Stimulated activated CD4-positive, alpha-beta T cell treated with anti-CD3 and anti-CD28 coated beads, Interleukin-12 subunit alpha, Interleukin-12 subunit beta, amount 100 ng/mL, for 48 hours (primary cell): Measurements from ENCODE around the gene DDX25.

Experiments used
- DNase-seq, 3 donors: peaks; one replicate each; pipeline ENCODE4 v3.0.0-alpha.2; 2020; ENCODE audit warnings: low read depth in 2 of 3, low spot score in 1 of 3

DDX25 gene

DNA sequence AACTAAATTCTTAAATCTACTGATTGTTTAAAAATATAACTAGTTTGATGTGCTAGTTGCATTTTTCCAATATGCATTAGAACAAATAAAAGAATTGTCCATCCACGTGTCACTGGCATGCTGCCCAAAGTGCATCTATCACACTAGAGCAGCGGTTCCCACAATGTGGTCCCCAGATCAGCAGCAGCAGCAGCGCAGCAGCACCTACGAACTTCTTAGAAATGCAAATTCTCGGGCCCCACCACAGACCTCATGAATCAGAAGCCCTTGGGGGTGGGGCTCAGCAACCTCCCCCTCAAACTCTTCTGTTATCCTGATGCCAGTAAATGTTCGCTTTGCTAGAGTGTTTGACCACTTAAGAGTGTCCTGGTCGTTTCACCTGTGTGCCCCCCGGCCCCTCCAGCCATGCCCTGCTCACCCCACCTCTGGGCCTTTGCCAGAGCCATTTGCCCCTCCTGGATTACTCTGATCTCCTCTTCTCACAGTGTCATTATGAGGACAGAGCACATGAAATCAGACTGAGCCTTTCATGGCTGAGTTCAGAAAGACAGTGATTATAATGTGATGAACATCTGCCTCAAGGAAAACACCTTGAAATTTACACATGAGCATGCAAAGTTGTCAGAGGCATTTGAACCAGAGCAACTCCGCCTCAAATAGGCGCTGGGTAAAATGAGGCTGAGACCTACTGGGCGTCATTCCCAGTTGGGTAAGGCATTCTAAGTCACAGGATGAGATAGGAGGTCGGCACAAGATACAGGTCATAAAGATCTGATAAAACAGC lies 28.9 kb downstream of the DDX25 start:
- no peak for DNase-seq

DNA sequence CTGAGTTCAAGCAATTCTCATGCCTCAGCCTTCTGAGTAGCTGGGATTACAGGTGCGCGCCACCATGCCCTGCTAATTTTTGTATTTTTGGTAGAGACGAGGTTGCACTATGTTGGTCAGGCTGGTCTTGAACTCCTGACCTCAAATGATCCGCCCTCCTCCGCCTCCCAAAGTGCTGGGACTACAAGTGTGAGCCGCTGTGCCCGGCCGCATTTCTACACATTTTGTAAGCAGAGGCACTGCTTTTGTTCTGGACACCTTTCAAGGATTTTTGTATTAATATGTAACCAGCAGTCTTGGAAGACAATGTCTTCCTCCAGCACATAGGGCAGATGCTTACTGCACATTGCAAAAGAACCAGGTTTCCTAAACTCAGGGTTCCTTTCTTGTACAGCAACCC lies 30.2 kb downstream of the DDX25 start:
- DNase-seq: no peak

DNA sequence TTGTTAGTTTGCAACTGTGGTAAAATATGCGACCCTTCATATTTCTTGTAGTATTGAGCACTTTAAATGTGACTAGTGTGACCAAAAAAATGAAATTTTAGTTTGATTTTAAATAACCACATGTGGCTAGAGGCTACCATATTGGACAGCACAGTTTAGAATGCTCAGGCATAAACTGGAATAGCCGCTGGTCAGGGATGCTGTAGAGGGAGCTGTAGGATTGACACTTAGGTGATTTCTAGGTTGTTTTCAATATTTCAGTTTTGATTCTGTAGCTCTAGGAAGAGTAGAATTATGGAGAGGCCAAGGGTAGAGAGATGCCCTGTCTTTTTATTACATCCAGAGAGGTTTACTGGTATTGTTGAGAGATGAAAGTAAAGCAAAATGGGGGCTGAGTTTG lies 30.7 kb downstream of the DDX25 start:
- DNase-seq: no peak

DNA sequence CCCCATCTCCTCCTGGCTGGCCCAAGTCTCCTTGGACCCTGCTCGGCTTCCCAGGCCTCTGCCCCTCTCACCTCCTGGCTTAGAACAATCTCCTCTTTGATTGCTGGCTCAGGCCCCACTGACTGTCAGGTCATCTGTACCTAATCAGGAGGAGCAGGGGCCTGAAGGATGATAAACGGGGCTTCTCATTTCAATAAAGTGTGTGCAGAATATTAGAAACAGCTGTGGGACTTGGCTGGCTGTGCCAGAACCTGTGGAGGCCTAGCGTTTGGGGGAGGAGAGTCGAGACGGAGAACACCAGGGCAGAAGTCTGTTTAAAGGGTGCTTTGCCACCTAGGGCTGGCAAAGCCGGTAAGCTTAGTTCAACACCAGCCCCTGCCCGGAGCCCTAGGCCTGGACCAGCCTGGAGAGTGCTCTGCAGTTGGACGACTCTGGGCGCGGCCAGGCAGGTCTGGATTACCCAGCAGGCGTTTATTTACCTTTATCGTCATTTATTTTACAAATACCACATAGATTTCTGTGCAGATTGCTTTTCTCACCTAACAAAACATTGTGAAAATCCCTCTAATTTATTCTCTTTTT lies 31.4 kb downstream of the DDX25 start:
- DNase-seq: no peak

DNA sequence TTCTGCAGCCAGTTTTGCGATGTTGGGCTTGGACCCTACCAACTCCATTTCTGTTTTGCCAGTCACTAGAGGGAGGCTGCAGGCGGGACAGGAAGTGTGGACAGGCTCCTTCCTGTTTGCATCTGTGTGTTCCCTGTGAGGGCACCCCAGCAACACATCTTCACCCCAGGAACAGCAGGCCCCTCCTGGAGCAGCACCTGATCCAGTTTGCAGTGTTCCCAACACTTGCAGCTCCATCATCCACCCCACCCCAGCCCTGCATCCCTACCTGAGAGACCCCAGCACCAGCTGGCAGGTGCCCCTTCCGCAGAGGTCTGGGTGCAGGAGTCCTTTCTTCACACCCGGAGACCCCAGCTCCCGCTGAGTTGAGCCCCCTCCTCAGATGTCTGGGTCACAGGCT lies 34.1 kb downstream of the DDX25 start:
- DNase-seq: no peak

DNA sequence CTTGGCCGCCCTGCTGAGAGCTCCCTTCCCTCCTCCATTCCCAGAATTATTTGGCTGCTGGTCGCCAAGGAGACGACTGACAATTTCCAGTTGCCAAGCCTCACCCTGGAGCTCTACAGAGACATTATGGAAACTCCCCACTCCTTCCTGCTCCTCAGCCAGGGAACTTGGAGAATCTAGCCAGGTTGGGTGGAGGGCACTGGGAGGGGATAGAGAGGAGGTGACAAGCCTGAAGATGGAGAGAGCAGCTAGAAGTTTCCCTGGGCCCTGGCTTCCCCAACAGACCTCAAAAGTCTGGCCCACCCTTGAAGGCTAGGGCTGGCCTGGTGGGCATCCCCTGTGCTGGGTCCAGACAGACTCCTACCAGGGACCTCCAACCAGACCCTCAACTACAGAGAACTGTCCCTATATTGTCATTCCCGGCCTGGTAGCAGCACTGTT lies 34.8 kb downstream of the DDX25 start:
- no peak for DNase-seq

DNA sequence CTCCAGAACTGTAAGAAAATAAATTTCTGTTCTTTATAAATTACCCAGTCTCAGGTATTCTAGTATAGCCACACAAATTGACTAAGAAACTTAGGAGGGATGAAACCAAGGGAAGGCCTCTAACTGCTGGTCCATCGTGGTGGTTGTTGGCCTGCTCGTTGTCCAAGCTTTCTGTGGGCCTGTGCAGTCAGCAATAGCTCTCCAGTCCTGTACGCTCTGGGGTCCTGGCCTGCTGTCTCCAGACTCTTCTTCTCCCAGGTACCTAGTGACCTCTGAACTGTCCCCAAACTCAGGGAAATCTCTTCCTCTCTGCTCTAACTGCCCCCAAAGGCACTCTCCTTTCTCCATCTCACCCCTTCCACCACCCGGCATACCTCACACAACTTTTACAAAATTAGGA lies 35.8 kb downstream of the DDX25 start:
- DNase-seq: no peak

DNA sequence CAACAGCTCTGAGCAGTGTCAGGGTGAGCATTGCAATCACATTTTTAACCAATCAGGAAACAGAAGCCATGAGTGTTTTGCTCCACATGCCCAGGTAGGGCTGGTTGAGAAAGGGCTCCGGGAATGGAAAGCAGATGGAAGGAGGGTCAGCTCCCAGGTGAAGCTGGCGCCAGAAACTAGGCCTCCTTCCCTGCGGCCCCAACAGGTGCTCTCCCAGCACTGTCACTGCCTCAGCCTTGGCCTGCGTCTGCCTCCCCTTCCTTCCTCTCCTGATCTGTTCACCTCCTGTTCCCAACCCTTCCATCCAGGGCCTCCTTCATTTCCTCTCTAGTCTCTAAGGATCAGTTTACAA lies 36.9 kb downstream of the DDX25 start:
- no peak for DNase-seq

DNA sequence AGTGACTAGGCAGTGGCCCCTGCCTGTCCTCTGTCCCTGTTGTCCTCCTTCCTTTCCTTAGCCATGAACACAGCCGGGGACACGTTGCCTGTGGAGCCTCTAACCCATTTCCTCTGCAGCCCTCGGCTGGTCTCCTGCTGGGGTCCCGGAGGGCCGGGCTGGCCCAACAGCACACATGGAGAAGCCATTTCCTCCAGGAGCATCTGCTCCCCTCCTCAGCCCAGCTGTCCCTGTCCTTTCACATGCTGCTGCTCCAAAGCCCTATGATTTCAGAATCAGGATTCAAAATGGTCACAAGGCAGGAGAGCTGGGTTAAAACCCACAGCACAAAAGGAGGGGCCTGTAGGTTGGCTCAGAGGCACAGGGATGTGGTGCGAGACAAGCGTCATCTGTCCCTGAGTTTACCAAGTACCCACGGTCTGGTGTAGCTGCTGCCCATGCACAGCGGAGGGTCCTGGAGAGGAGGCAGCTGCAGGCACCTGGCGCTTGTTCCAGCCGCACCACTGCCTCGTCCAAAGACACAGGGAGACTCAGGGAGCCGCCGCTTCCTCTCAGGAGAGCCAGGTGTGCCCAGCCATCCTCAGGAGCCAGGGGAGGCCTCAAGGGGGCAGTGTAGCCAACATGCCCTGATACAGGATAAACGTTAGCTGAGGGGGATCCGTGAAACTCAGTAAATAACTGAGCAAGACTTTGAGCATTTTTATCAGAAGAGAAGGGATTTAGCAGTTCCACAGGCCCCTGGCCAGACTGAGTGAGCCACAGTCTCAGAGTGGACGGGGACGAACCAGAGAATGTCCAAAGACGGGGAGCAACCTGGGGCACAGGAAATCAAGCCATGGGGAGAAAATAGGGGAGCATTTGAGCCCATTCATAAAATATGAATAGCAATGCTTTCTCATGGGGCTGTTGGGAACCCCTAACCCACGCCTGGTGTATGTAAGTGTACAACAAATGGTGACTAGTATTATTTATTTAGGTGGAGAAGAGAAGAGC lies 37.6 kb downstream of the DDX25 start:
- peak; percentile 28 to 42 (median 33) for DNase-seq

DNA sequence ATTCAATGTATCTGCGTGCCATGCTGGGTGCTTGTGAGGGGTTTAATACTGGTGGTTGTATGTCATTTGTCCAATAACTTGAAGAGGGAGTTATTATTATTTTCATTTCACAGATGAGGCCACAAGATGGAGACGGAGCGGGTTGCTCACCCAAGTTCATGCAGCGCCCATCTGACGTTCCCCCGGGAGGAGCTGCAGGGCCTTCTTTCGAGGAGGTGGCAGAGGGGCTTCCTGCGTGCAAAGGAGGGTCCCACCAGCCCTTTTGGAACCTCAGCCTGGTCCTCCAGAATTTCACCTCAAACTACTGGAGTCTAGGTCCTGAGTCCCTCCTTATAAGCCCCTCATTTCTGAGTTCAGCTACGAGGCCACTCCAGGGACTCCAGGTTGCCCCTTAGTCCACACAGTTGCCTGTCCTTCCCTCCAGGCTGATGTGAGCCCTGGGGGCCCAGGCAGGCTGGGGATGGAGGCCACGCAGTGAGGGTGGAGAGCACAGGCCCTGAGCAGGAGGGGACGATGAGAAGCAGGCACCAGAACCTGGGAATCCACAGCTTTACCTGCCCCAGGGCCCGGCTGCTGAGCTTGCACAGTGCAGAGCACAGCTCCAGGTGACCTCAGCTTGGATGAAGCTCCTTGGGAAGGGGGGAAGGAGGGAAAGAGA lies 38.6 kb downstream of the DDX25 start:
- no peak for DNase-seq

DNA sequence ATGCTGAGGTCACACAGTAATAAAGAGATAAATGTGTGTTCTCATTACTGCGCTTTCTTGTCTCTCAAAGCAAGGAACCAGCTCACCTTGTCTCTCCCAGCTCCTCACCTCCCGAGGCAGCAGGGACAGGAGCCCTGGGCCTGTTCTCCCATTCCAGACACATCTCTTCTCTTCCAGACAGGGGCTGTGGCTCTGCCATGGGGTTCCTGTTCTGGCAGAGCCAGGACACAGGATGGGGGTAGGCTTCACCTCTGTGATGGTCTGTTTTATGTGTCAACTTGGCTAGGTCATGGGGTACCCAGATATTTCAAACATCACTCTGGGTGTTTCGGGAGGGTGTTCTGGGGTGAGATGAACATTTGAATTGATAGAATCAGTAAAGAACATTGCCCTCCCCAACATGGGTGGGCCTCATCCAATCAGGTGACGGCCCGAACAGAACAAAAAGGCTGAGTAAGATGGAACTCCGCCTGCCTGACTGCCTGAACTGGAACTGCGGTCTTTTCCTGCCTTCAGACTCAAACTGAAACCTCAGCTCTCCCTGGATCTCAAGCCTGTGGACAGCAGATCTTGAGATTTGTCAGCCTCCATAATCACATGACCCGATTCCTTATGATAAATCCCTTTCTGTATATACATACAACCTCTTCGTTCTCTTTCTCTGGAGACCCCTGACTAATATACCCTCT lies 39.5 kb downstream of the DDX25 start:
- no peak for DNase-seq

DNA sequence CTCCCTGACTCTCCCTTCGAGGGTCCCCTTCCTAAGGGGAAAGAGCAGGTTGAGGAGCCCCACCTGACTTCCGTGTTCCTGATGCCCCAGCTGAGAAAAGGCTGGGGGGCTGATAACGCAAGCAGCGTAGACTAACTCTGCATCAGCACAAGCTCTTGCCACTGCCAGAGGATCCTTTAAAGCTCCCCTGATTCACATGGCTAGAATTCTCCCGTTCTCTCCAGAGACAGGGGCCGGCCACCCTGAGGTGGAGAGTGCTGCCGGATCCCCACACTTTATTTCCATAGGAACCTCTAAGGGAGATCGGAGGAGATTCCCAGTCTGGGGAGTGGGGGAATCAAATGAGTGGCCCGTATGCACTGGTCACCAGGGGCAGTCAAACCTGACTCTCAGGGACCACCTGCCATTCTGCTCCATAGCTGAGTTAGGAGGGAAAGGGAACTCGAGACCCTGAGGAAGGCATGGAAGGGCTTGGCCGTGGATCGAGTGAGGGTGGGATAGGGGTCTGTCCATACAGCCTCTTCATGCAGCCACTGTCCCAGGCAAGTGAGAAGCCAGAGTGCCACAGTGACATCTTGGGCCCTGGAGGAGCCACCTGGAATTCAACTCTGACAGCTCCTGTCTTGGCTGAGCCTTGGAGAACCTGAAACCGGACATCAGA lies 40.2 kb downstream of the DDX25 start:
- no peak for DNase-seq

DNA sequence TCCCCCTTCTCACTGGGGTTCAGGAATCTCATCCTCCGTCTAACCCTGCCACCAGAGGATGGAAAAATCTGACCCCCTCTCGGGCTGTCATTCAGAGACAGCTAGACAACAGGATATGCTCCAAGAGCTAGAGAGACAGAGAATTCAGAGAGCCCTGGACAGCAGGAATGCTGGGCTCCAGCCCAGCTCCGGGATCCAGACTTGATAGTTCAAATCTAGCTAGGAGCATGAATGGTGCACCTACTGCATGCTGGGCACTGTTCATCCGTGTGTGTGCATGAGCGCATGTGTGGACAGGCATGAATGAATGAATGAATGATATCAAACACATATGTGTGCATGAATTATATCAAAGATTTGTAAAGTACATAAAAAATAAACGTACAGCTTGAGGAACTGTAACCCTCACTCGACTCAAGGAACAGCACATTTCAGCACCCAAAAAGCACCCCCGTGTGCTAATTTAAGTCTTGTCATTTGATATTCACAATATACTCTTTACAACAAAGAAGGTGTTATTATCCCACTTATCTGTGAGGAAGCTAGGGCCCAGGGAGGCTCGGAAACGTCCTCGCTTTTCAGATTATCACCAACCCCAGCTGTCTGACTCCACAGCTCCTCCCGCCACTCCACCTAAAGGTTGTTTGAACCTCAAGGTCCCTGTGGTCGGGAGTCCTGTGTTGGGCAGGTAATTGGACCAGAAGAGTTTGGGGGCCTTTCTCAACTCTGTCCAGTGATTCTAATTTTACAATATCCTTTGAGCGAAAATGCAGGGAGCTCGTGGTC lies 40.9 kb downstream of the DDX25 start:
- no peak for DNase-seq

DNA sequence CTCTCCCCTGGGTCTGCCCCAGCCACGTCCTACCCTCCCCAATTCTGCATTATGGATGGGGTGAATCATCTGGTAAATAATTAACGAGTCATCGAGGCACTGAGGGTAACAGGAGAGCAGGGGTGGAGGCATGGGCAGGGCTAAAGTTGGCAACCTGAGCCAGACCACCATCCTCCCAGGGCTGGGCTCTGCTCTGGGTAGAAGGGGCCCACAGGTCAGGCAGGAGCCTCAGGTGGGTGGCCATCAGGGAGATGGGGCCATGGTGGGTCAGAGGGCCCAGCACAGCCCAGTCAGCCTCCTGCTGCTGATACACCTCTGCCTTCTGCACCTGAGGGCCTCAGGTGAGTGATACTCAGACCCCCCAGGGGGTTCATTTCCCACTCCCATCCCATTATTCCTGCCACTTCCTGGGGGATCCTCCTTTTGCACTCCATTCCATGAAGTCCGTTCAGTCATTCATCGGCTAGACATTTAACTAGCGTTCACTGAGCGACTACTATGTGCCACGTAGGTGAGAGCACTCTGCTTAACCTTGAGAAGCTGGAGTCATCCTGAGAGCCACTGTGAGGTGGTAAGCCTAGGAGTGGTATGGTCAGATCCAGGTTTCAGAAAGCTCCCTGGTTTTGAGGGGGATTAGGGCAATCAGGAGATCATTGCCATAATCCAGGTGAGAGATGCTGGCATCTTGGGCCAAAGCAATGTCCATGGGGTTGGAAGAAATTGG lies 41.7 kb downstream of the DDX25 start, which contains the start of gene VSIG10L2:
Gene VSIG10L2, plus strand, starts transcription at position 248 of the 724 bp plus-strand sequence. Its CDS starts 12 bp downstream, at position 260.
- DNase-seq: no peak

DNA sequence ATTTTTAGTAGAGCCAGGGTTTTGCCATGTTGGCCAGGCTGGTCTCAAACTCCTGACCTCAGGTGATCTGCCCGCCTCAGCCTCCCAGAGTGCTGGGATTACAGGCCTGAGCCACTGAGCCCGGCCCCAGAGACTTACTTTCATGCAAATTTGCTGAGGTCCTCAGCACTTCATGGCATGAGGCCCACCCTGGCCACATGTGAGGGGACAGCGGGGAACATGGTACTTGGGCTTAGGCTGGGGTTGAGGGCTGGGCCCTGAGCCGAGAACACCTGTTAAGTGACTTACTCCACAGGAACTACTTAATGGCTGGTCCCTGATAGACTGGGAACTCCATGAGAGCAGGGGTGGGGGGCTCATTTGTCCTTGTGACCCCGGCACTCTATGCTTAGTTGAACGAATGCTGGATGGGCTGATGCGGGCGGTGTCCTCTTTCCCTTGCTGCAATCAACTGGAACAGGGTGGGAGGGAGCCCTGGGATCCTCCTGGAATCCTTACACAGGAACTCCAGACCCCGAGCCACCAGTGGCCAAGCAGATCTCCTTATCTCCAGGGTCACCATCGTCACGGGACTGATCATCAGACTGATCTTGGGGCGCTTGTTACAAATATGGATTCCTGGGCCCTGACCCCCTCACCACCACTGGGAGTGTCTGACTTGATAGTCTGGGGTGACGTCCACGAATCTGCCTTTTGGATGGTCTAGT lies 42.6 kb downstream of the DDX25 start:
- no peak for DNase-seq

DNA sequence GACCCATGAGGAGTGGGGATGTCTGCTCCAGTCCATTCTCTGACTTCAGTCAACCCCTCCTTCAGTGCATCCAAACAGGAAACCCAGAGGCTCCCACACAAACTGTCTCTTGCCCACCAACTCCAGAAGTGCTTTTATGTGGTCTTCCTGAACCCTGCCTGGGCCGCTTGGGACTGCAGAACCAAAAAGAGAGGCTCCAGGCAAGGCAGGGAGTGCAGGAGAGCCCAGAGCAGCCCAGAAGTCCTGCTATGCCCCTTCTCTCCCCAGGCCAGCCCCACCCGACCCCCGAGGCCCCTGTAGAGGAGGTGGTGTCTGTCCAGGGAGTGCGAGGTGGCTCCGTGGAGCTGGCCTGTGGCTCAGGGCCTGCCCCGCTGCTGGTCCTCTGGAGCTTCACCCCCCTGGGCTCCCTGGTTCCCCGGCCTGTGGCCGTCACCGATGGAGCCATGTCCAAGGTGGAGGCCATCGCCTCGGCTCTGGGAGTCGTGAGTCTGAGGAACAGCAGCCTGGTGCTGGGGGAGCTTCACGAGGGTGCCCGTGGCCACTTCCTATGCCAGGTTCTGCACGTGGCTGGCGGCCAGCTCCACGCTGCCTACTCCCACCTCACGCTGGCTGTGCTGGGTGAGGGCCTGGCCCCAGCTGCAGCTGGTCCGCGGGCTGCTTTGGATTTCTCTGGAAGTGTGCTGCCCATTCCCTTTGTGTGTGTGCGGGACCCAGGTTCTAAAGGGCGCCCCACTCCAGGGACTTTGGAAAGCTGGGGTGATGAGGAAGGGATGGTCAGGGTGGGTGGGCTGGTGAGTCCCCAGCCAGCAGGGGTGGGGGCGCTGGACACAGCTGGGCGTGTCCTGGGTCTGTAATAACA lies 43.3 kb downstream of the DDX25 start:
- no peak for DNase-seq
